GM12892 (cell line): ENCODE results near the gene PKHD1.

Experiments
- DNase-seq: peaks from one replicate; pipeline ENCODE4 v3.0.0; 2011; ENCODE audit not compliant: insufficient read length
- FAIRE-seq: peaks from 2 replicates; lab custom pipeline; 2011; peaks lifted over from hg19 to GRCh38; lab: Jason Lieb, UNC
- POLR2A ChIP-seq: IDR thresholded peaks from 2 replicates; pipeline ENCODE4 v1.6.1; 2011; ENCODE audit warnings: low read depth, low read length, control low read depth
- POLR2AphosphoS5 ChIP-seq: IDR thresholded peaks from 2 replicates; pipeline ENCODE4 v1.6.1; 2011; ENCODE audit warnings: low read depth, low read length, control low read depth
- TAF1 ChIP-seq: IDR thresholded peaks from 2 replicates; pipeline ENCODE4 v1.6.1; 2011; ENCODE audit warnings: low read depth, mild to moderate bottlenecking, control low read depth, low read length, borderline replicate concordance

The PKHD1 gene

DNA sequence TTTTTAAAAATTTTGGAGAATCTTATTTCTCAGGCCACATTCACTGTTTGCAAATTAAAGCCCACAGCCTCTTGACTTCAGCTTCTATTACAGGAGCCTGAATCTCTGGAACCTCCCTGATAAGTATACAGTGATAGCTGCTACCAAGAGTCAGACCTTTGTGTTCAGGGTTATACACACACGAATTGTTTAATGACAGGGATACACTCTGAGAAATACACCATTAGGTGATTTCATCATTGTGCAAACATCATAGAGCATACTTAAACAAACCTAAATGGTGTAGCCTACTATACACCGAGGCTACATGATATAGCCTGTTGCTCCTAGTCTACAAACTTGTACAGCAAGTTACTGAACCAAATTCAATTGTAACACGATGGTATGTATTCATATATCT, 473.9 kb downstream of the PKHD1 start:
- FAIRE-seq = no peak
- TF ChIP-seq POLR2A = no peak
- no peak for TF ChIP-seq POLR2AphosphoS5
- TF ChIP-seq TAF1 = no peak
- DNase-seq = no peak

DNA sequence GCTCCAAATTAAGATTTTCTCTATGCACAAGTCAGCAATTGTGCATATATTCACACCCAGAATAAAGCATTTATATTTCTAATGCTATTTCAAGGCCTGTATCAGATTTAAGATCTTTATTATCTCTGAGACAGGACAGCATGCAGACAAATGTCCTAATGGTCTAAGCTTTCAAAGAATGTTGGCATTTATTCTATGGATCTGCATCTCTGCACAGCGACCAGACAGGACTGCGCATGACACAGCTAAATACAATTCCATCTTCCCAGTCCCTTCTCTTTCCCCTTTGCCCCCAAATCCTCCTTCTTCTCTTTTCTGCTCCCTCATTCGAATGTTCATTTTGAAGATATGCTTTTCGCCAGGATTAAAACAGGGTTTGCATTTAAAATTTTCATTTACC, 478.5 kb downstream of the PKHD1 start:
- no peak for FAIRE-seq
- no peak for TF ChIP-seq POLR2AphosphoS5
- no peak for TF ChIP-seq POLR2A
- TF ChIP-seq TAF1 = no peak
- no peak for DNase-seq

DNA sequence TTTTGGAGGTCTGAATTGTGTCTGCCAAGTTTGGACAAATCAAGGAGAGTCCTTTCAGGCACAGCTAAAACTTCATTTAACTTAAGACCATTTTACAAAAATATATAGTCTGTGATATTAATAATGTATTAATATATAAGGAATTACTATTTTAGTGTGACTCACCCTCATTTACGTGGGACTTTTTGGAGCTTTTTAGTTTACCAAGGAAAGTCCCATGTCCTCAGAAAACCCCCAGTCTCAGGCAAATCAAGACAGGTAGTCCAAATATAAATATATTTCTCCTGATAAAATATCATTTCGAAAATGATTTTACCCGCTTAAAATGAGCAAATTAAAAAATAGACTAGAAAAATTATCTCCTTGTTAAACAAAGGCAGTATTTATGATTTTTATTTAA, 479.0 kb downstream of the PKHD1 start:
- FAIRE-seq (no peak), DNase-seq (no peak)
- TF ChIP-seq TAF1 (no peak), POLR2AphosphoS5 (no peak), POLR2A (no peak)

DNA sequence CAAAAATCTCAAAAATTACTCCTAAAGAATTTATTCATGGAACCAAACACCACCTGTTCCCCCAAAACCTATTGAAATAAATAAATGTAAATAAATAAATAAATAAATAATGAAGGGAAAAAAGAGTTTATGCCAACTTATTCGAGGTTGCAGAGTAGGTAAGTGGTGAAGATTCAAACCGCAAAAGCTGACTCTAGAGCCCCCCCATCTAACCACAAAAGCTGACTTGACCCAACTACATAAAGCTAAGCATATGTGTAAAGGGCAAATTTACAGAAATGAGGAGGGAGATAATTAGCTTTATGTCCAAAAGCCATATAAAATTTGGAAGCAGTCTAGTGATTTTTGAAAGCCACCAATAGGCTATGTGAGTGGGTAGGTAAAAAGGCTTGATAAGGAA, 486.9 kb downstream of the PKHD1 start:
- no peak for TF ChIP-seq TAF1
- no peak for TF ChIP-seq POLR2A
- no peak for TF ChIP-seq POLR2AphosphoS5

DNA sequence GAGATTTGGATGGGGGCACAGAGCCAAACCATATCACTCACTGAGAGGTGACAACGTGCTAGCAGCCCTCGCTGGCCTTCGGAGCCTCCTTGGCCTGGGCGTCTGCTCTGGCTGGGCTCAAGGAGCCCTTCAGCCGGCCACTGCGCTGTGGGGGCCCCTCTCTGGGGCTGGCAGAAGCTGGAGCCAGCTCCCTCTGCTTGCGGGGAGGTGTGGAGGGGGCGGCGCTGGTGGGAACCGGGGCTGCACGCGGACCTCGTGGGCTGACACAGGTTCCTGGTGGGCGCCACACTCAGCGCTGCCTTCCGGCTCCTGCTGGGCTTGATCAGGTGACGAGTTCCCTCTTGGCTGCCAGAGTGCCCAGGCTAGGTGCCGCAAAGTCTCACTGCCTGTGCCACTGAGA, 489.2 kb downstream of the PKHD1 start:
- no peak for FAIRE-seq
- no peak for DNase-seq
- no peak for TF ChIP-seq POLR2A
- no peak for TF ChIP-seq POLR2AphosphoS5
- no peak for TF ChIP-seq TAF1

More for the DNA sequence above, 486.9 kb downstream of the PKHD1 start:
- FAIRE-seq (no peak), DNase-seq (no peak)

DNA sequence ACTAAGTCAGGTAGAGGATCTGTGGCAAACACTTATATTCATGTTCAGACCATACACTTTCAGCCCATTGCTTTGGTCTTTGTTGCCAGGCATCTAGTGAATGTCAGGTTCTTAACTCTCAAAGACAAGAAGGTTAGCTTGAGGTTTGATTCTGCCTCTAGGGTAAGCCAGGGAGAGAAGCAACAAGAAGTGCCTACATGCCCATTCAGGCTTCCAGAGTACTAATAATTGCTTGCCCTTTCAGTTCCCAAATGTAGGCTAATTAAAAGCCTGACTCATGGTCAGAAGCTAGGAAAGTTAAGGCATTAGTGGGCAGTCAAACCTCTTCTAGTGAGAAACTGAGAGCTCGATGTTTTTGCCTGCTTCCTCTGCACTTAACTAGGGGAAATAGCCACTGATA, 492.4 kb downstream of the PKHD1 start:
- FAIRE-seq (no peak), DNase-seq (no peak)
- TF ChIP-seq POLR2AphosphoS5 (no peak), POLR2A (no peak), TAF1 (no peak)

GRCh38 chr6:51585264-51585663, 502.1 kb downstream of the PKHD1 start:
- TF ChIP-seq POLR2A (no peak), TAF1 (no peak), POLR2AphosphoS5 (no peak)

GRCh38 chr6:51584163-51584562, 503.2 kb downstream of the PKHD1 start:
- TF ChIP-seq TAF1 (no peak), POLR2AphosphoS5 (no peak), POLR2A (no peak)
- DNase-seq (no peak), FAIRE-seq (no peak)

More at GRCh38 chr6:51585264-51585663, 502.1 kb downstream of the PKHD1 start:
- DNase-seq (no peak), FAIRE-seq (no peak)

DNA sequence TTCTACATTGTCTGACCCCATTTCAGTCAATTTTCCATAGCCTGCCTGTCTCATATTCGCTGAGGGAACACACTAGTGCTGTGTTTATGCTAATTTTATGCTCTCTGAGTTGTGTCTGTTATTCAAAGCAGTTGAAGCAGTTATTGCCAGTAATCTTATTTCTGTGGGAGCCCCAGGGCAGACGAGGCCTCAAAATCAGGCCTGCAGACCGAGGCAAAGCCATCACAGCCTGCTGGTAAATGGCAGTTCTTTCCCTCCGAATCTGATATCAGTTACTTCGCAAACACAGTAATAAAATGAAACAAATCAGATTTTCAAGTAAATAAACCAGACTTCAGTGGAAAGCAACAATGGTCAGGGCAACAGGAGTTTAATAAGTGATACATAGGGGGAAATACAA, 508.4 kb downstream of the PKHD1 start:
- TF ChIP-seq POLR2A = no peak
- no peak for TF ChIP-seq TAF1
- TF ChIP-seq POLR2AphosphoS5 = no peak
- FAIRE-seq (no peak), DNase-seq (no peak)

DNA sequence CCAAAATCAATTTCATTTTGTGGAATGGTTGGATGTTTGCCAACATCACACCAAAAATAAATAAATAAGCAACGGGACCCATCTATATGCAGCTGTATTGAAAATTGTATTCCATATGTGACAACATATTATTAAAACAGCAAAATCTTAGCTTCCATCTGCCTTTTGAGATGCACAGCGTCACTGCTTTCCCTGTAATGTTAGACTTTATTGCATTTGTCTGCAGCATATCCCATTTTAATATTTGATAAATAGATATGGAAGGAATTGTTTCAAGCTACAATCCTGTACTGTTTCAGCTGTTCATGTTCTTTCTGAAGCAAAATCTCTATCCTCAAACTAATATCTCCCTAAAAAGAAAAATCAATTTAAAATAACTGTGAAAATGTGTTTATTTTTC, 509.1 kb downstream of the PKHD1 start:
- no peak for DNase-seq
- FAIRE-seq = no peak
- no peak for TF ChIP-seq POLR2A
- TF ChIP-seq TAF1 = no peak
- no peak for TF ChIP-seq POLR2AphosphoS5

- TF ChIP-seq POLR2AphosphoS5 (no peak), TAF1 (no peak), POLR2A (no peak)
- DNase-seq (no peak), FAIRE-seq (no peak)
Measured at GRCh38 chr6:51574040-51574439, 513.4 kb downstream of the PKHD1 start.

DNA sequence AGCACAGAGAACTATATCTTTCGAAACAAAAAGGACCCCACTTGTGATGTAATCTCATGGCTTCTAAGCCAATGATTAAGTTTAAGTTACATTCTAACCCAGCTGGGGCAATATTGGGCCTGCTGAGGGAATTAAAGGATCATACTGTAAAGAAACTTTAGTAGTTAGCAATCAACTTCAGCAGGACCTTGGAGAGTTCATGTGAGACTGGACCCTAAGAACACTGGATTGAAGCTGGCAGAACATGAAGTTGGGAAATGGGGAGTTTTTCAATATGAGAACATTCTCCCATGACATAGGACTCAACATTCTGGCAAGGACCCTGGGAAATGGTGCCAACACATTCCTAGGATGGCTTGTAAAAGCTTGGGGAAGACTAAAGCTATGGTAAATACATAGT, 516.2 kb downstream of the PKHD1 start:
- no peak for TF ChIP-seq POLR2A
- DNase-seq = no peak
- FAIRE-seq = no peak
